Stimulated activated CD8-positive, alpha-beta memory T cell treated with anti-CD3 and anti-CD28 coated beads, Interleukin-7, amount 100 ng/mL, for 48 hours (primary cell): Measurements from ENCODE around the gene MPZ.

Source experiments
- DNase-seq, 2 donors: peaks; one replicate each; pipeline ENCODE4 v3.0.0-alpha.2; 2020; ENCODE audit warnings: low read depth in 1 of 2; ENCODE audit errors: extremely low read depth in 1 of 2

MPZ gene

DNA sequence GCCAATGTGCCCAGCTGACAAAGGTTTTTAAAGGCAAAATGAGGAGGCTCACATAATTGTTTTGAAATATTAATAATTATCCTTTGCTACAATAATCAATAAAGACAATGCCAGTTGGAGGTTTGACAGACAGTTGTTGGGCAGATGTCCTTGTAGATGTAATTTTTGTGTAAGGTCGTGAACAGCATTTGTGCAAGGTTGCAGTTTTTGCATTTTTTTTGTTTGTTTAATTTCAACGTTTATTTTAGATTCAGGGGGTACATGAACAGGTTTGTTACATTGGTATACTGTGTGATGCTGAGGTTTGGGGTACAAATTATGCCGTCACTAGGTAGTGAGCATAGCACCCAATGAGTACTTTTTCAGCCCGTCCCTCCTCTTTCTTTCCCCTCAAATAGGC is 9.3 kb downstream of the MPZ start:
- DNase-seq, result no peak

- no peak for DNase-seq
These were observed 10.4 kb downstream of the MPZ start for GRCh38 chr1:161299347-161299746.

DNA sequence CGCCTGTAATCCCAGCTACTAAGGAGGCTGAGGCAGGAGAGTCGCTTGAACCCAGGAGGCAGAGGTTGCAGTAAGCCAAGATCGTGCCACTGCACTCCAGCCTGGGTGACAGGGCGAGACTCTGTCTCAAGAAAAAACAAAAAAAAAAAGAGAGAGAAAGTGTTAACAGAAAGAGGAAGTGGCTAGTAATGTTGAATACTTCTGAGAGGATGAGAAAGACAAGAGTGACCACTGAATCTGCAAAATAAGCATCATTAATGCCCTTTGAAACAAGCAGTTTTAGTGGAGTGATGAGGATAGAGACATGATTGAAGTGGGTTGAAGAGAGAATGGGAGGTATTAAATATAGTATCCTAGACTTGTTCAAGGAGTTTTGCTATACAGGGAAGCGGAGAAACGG is 11.7 kb downstream of the MPZ start:
- no peak for DNase-seq

DNA sequence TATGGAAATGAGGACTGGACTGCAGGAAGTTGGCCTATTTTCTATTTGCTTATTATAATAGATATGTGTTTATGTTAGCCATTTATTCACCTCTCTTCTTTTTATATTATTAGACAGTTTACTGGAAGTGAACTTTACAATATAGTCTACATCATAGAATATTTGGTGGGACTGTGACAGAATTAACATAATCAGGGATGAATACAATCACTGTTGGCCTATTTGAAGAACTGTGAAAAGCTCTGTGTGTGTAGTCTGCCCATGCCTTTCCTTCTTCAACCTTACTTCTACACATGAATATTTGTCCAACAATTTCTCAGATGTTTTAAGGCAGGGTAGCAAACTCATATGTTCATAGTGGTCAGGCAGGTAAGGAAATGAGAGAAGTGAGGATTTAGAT is 12.4 kb downstream of the MPZ start:
- no peak for DNase-seq

- no peak for DNase-seq
These were observed 19.0 kb downstream of the MPZ start for GRCh38 chr1:161290779-161291178.

- DNase-seq, result no peak
These were observed 22.2 kb downstream of the MPZ start for GRCh38 chr1:161287482-161288054.

DNA sequence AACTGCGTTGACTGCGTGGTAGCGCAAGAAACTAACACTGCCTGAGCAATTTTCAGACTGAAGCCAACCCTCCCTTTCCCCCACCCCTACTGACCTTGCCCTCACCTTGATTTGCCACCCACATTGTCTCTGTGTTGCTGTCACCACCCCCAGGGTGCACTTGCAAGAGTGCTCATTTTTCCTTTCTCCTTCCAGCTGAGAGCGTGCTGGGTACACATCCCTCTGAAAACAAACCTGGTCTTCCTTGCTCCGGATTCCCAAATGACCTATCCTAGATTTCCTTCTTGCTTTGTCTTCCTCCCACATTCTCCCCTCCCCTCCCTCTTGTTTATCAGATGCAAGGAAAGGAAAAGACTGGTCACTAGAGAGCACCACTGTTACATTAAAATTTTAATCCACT is 24.2 kb downstream of the MPZ start:
- DNase-seq, result no peak

GRCh38 chr1:161285113-161285512 is 24.7 kb downstream of the MPZ start:
- DNase-seq, result no peak

DNA sequence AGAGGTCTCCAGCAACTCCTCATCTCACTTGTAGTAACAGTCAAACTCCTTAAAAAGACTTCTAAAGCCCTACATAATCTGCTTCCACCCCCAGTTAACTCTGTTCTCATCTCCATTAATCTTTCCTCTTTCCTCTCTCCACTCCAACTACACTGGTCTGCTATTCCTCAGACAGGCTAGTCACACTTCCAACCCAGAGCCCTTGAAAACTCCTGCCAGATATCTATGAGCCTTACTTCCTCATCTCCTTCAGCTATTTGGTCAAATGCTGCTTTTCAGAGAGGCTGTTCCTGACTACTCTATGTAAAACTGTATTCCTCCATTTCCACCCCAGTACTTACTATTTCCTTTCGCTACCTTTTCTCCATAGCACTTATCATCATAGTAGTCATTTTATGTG is 26.8 kb downstream of the MPZ start:
- no peak for DNase-seq

DNA sequence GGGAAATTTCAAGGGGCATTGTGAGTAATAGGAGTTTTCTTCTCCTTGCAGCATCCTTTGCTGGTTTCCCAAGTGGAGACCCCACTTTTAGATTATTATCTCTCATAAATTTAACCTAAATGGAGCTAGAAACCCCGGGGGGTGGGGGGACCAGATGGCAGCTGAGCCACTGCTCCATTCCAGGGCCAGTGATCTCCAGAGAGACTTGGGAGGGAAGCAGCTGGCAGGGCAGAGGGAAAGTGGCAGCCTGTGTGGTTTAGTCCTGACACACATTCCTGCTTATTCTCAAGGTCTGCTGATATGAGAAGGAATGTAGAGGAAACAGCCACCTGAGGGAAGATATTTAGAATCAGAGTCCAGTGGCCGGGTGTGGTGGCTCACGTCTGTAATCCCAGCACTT is 34.9 kb downstream of the MPZ start:
- no peak for DNase-seq

- no peak for DNase-seq
These were observed 36.4 kb downstream of the MPZ start for GRCh38 chr1:161273402-161273801.

GRCh38 chr1:161267321-161267720 is 42.4 kb downstream of the MPZ start:
- DNase-seq, result no peak

- no peak for DNase-seq
These were observed 42.9 kb downstream of the MPZ start for GRCh38 chr1:161266836-161267235.

- no peak for DNase-seq
These were observed 43.6 kb downstream of the MPZ start for GRCh38 chr1:161266202-161266601.

- no peak for DNase-seq
These were observed 44.5 kb downstream of the MPZ start for GRCh38 chr1:161265305-161265704.

DNA sequence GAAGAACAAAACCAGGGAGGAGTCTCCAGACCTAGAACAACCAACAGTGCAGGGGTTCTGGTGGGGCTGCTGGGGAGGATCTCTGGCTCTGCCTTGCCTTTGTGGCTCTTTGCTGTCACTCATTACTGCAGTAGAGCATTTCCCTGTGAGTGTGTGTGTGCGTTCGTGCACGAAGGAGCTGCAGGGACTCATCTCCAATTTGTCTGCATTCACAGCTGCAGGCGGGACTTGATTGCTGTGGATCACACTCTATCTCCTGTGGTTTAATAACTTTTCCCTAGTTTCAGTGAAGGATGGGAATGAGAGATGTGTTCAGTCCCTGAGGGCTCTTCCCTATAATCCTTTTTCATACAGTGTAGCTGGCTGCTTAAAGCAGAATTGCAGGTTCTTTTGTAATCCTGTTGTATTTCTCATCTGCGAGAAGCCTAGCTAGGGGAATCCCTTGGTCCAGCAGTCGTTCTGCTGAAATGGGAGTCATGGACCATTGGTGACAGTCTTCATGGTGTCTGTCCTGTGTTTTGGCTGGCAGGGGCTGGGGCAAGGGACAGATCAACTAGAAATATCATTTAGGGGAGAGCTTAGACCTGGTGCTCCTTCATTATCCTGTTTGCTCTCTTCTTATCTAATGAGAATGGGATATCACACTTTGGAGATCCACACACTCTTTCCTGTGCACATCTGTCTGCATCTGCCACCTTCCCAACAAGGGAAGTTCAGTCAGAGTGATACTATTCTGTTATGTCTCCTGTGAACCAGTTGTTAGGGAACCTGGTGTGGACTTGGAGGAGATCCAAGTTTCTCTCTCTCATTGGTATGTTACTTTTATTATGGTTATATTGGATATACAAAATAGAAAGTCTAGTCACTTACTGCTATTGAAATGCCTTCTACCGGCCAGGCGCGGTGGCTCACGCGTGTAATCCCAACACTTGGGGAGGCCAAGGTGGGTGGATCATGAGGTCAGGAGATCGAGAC is 48.2 kb downstream of the MPZ start:
- DNase-seq, result no peak

DNA sequence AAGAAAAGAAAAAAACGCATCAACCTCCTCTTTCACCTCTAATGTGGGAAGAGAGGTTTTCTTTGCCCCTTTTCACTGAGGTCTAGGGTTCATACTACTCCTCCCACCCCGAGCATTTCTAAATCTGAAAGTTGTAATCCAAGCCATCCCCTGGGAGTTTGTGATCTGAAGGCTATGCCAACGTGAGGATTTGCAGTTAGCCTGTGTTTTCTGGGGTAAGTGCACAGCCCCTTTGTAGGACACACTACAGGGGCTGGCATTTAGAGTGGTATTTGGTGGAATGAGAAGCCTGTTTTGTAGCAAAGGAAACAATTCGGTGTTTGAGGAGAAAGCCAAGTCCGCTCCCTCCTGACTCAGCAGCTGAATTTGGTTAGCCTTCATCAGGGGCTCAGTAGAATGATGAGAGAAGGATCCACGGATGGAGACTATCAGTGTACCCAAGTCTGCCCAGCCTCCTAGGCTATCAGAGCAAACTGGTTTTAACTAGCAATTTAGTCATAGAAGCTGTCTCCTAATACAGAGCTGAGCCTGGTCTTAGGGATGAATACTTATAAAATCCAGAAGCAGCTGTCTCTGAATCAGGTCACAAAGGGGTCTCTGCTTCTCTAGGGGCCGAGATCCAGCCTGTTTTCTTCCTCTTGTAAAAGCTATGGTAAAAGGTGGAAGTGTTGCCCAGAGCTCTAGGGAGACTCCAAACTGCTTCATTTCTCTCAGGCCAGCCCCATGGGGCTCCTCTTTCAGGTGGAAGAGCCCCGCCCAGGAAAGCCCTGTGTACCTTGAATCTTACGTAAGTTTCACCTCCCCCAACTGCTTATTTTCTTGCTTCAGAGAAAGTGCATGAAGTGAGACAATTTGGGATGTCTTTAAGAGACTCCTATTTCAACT is 49.1 kb downstream of the MPZ start:
- DNase-seq, result no peak

DNA sequence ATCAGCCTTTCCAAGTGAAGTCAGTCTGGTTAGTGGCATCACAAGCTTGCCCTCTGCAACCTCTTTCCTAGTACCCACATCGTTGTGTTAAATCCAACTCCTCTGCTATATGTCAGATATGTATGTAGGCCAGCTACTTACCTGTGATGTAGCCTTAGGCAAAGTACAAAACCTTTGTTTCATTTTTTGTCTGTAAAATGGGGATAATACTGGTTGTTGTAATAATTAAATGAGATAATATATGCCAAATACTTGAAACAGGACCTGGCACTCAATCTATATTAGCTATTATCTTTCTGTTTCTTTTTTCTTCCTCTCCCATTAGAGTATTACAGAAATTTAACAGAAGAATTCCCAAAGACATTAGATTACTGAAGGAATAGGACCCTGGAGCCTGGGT is 50.0 kb downstream of the MPZ start:
- DNase-seq, result no peak

DNA sequence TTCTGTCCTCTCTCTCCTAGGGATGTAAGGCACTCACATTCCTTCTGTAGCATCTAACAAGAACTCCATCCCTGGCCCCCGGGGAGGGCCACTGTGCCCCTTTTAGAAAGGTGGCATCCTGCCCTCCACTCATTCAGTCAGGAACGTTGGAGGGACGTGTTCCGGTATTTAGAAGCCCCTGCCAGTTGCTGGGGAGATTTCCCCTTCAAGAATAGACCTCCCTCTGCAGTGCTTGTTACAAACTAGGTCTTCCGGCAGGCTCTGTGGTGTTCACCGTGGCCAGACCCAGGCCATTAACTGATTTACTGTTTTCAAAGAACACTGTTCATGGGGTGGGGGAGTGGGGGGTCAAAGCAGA is 50.4 kb downstream of the MPZ start:
- DNase-seq, result no peak

- DNase-seq, result peak in 1 of 2 donors; percentile 14
These were observed 51.1 kb downstream of the MPZ start, which contains the start of gene PCP4L1 for GRCh38 chr1:161258439-161259344. TSS of gene PCP4L1 (plus strand) at chr1:161258745. CDS start at chr1:161258975, 230 bp downstream.
